H1 (cell line): Measurements from ENCODE around the gene IARS2. TPM values are rescaled to one million over a fixed set of nuclear protein-coding genes. Genes with fewer than 3 reads are reported as not detected.

Experiments
- CTCF ChIA-PET: fragments of 300-600 bp; sonication (Branson Sonifier 250); formaldehyde crosslinking; loops from one replicate; lab custom pipeline; 2021; ENCODE audit not compliant: partially characterized antibody; lab: Charles Lee
- POLR2A ChIA-PET: fragments of 300-600 bp; sonication (Branson Sonifier 250); formaldehyde crosslinking; loops from one replicate; lab custom pipeline; 2021; ENCODE audit warnings: inconsistent platforms; ENCODE audit not compliant: partially characterized antibody; lab: Charles Lee
- DNase-seq, 2 experiments: peaks; one replicate each; pipeline versions ENCODE4 v3.0.0 to v3.0.0-alpha.2; 2010 to 2022; ENCODE audit warnings: low spot score in 2 of 2, low read depth in 1 of 2, mixed read lengths in 1 of 2
- FAIRE-seq: peaks from 2 replicates; lab custom pipeline; 2011; peaks lifted over from hg19 to GRCh38; lab: Jason Lieb, UNC
- H2AFZ ChIP-seq: 2 replicates; pipeline ENCODE4 v1.8.1; 2012; ENCODE audit warnings: low read length, inconsistent platforms
- H2AK5ac ChIP-seq: 2 replicates; pipeline ENCODE4 v1.6.1; 2013; ENCODE audit warnings: low read depth, low read length
- H2BK120ac ChIP-seq: replicated peaks from 2 replicates; pipeline ENCODE3; 2013; ENCODE audit warnings: low read depth, low read length, inconsistent platforms
- H2BK12ac ChIP-seq: 2 replicates; pipeline ENCODE4 v1.6.1; 2013; ENCODE audit warnings: low read depth, low read length
- H2BK15ac ChIP-seq: 2 replicates; pipeline ENCODE4 v1.6.1; 2013; ENCODE audit warnings: low read length
- H2BK20ac ChIP-seq: 2 replicates; pipeline ENCODE4 v1.6.1; 2013; ENCODE audit warnings: low read length
- H2BK5ac ChIP-seq: 2 replicates; pipeline ENCODE4 v1.6.1; 2013; ENCODE audit warnings: low read depth, low read length
- H3K14ac ChIP-seq: 2 replicates; pipeline ENCODE4 v1.6.1; 2013; ENCODE audit warnings: inconsistent platforms; ENCODE audit not compliant: insufficient read length
- H3K18ac ChIP-seq: 2 replicates; pipeline ENCODE4 v1.6.1; 2013; ENCODE audit warnings: low read length; ENCODE audit errors: extremely low read depth
- H3K23ac ChIP-seq: 2 replicates; pipeline ENCODE4 v1.6.1; 2013; ENCODE audit warnings: inconsistent platforms; ENCODE audit not compliant: insufficient read length
- H3K23me2 ChIP-seq: 2 replicates; pipeline ENCODE4 v1.6.1; 2013; ENCODE audit warnings: low read depth, low read length
- H3K27ac ChIP-seq: 2 replicates; pipeline ENCODE4 v1.6.1; 2011; ENCODE audit warnings: low read depth, low read length, inconsistent platforms
- H3K27me3 ChIP-seq, 4 experiments: replicated peaks in 1 of 4; 1 replicate in 1 of 4; 2 replicates in 3 of 4; pipeline versions ENCODE4 v1.6.1 to v1.8.1; 2011 to 2013; ENCODE audit warnings: low read length in 3 of 4, mild to moderate bottlenecking in 3 of 4, inconsistent platforms in 2 of 4, mixed read lengths in 2 of 4, moderate library complexity in 1 of 4; ENCODE audit not compliant: control insufficient read depth in 3 of 4, insufficient read depth in 3 of 4; ENCODE audit errors: extremely low read depth in 1 of 4
- H3K36me3 ChIP-seq, 4 experiments: 2 replicates each; pipeline versions ENCODE4 v1.6.1 to v1.8.1; 2011 to 2013; ENCODE audit warnings: mild to moderate bottlenecking in 4 of 4, low read length in 3 of 4, moderate library complexity in 2 of 4, control low read depth in 1 of 4, inconsistent platforms in 1 of 4; ENCODE audit not compliant: insufficient read depth in 4 of 4, control insufficient read depth in 2 of 4
- H3K4ac ChIP-seq: replicated peaks from 2 replicates; pipeline ENCODE3; 2013; ENCODE audit warnings: low read length, low read depth, mixed read lengths, inconsistent platforms; ENCODE audit not compliant: insufficient read length
- H3K4me1 ChIP-seq, 4 experiments: replicated peaks in 1 of 4; 1 replicate in 1 of 4; 2 replicates in 3 of 4; pipeline versions ENCODE4 v1.6.1 to v1.8.1; 2011 to 2013; ENCODE audit warnings: low read length in 3 of 4, inconsistent platforms in 2 of 4, mixed read lengths in 1 of 4; ENCODE audit not compliant: insufficient read depth in 4 of 4, control insufficient read depth in 3 of 4
- H3K4me2 ChIP-seq, 2 experiments: 2 replicates each; pipeline versions ENCODE4 v1.6.1 to v1.8.1; 2011 to 2013; ENCODE audit warnings: low read depth in 2 of 2, low read length in 2 of 2, control low read depth in 1 of 2, inconsistent platforms in 1 of 2, mild to moderate bottlenecking in 1 of 2; ENCODE audit not compliant: insufficient read depth in 1 of 2
- H3K4me3 ChIP-seq, 4 experiments: fragments of 200-600, 300-600 bp in 1 of 4; sonication (generic), shearing (Covaris generic), sonication (Bioruptor Twin) in 1 of 4; 2 replicates each; pipeline versions ENCODE4 v1.5.1 to v1.8.1; 2011 to 2016; ENCODE audit warnings: low read length in 4 of 4, low read depth in 3 of 4, control low read depth in 2 of 4, inconsistent platforms in 2 of 4, mild to moderate bottlenecking in 2 of 4, mixed read lengths in 1 of 4, moderate library complexity in 1 of 4; ENCODE audit not compliant: insufficient read depth in 2 of 4; ENCODE audit errors: extremely low read depth in 1 of 4
- H3K56ac ChIP-seq: replicated peaks from 2 replicates; pipeline ENCODE3; 2013; ENCODE audit warnings: low read depth, mild to moderate bottlenecking, mixed read lengths, low read length, inconsistent platforms; ENCODE audit not compliant: insufficient read length
- H3K79me1 ChIP-seq: 2 replicates; pipeline ENCODE4 v1.6.1; 2013; ENCODE audit warnings: low read depth, low read length, control low read depth
- H3K79me2 ChIP-seq, 2 experiments: 2 replicates each; pipeline versions ENCODE4 v1.6.1 to v1.8.1; 2012 to 2013; ENCODE audit warnings: low read length in 2 of 2, mild to moderate bottlenecking in 2 of 2, inconsistent platforms in 1 of 2; ENCODE audit not compliant: insufficient read depth in 2 of 2, control insufficient read depth in 1 of 2
- H3K9ac ChIP-seq, 4 experiments: replicated peaks in 1 of 4; 1 replicate in 1 of 4; 2 replicates in 3 of 4; pipeline versions ENCODE4 v1.6.1 to v1.8.1; 2011 to 2013; ENCODE audit warnings: low read depth in 3 of 4, low read length in 3 of 4, control low read depth in 2 of 4, mild to moderate bottlenecking in 2 of 4, moderate library complexity in 2 of 4, inconsistent platforms in 1 of 4; ENCODE audit errors: extremely low read depth in 1 of 4
- H3K9me3 ChIP-seq, 2 experiments: 2 replicates each; pipeline versions ENCODE4 v1.6.1 to v1.8.1; 2012 to 2013; ENCODE audit warnings: mild to moderate bottlenecking in 2 of 2, moderate library complexity in 2 of 2, control low read depth in 1 of 2, inconsistent platforms in 1 of 2, low read depth in 1 of 2, low read length in 1 of 2, mixed read lengths in 1 of 2; ENCODE audit not compliant: insufficient read depth in 2 of 2
- H4K20me1 ChIP-seq, 2 experiments: replicated peaks in 1 of 2; 2 replicates each; pipeline versions ENCODE3 to v1.8.1; 2011 to 2013; ENCODE audit warnings: inconsistent platforms in 2 of 2, low read length in 2 of 2, mild to moderate bottlenecking in 1 of 2; ENCODE audit not compliant: insufficient read depth in 2 of 2, control insufficient read depth in 1 of 2
- H4K5ac ChIP-seq: 2 replicates; pipeline ENCODE4 v1.6.1; 2013; ENCODE audit warnings: low read length, low read depth, mixed read lengths, inconsistent platforms; ENCODE audit not compliant: insufficient read length
- H4K8ac ChIP-seq: 2 replicates; pipeline ENCODE4 v1.8.0; 2013; ENCODE audit warnings: mild to moderate bottlenecking, moderate library complexity, low read length, inconsistent platforms; ENCODE audit not compliant: insufficient read depth; ENCODE audit errors: extremely low read depth
- H4K91ac ChIP-seq: replicated peaks from 2 replicates; pipeline ENCODE3; 2013; ENCODE audit warnings: low read length, mixed read lengths, inconsistent platforms; ENCODE audit not compliant: insufficient read length
- ATF3 ChIP-seq: IDR thresholded peaks from 2 replicates; pipeline ENCODE4 v1.6.1; 2011; ENCODE audit warnings: low read depth, mild to moderate bottlenecking, low read length; ENCODE audit not compliant: insufficient read depth
- BCL11A ChIP-seq, 2 experiments: IDR thresholded peaks; one replicate each; pipeline ENCODE4 v1.6.1; 2011; ENCODE audit warnings: low read depth in 2 of 2, low read length in 2 of 2, mild to moderate bottlenecking in 2 of 2
- CTCF ChIP-seq, 3 experiments: IDR thresholded peaks; 1 replicate in 2 of 3; 2 replicates in 1 of 3; pipeline versions ENCODE4 v1.5.1 to v1.6.1; 2011; ENCODE audit warnings: low read length in 3 of 3, mild to moderate bottlenecking in 3 of 3, inconsistent platforms in 2 of 3, low read depth in 1 of 3, moderate library complexity in 1 of 3; ENCODE audit not compliant: insufficient read depth in 1 of 3; ENCODE audit errors: control extremely low read depth in 1 of 3
- JUND ChIP-seq: IDR thresholded peaks from 2 replicates; pipeline ENCODE4 v1.6.1; 2011; ENCODE audit warnings: mild to moderate bottlenecking, improper control_type of control experiment, low read length
- POLR2AphosphoS5 ChIP-seq: IDR thresholded peaks from 2 replicates; pipeline ENCODE4 v1.6.1; 2011; ENCODE audit warnings: low read depth, low read length
- RFX5 ChIP-seq: IDR thresholded peaks from 2 replicates; pipeline ENCODE4 v1.6.1; 2011; ENCODE audit warnings: low read depth, low read length, improper control_type of control experiment, borderline replicate concordance
- SIRT6 ChIP-seq: IDR thresholded peaks from one replicate; pipeline ENCODE4 v1.7.1; 2012; ENCODE audit warnings: low read length, inconsistent platforms
- SIX5 ChIP-seq: IDR thresholded peaks from 2 replicates; pipeline ENCODE4 v1.6.1; 2011; ENCODE audit warnings: mild to moderate bottlenecking, low read depth, low read length
- SP2 ChIP-seq: IDR thresholded peaks from 2 replicates; pipeline ENCODE4 v1.6.1; 2012; ENCODE audit warnings: mild to moderate bottlenecking, low read length, inconsistent platforms
- SUZ12 ChIP-seq: fragments of 200-600 bp; sonication (generic); IDR thresholded peaks from 2 replicates; pipeline ENCODE4 v1.6.1; 2012; ENCODE audit warnings: mild to moderate bottlenecking, inconsistent platforms, low read length, moderate library complexity, mixed read lengths
- TCF12 ChIP-seq: IDR thresholded peaks from 2 replicates; pipeline ENCODE4 v1.6.1; 2011; ENCODE audit warnings: low read depth, mild to moderate bottlenecking, low read length
- polyA plus RNA-seq, 7 experiments: library from polyadenylated mRNA; depleted of rRNA in 3 of 7; stranded (reverse) in 5 of 7; unstranded in 2 of 7; fragments of >200 nt in 5 of 7; fragments of 200-250 nt in 2 of 7; gene quantifications; 1 replicate in 5 of 7; 2 replicates in 1 of 7; 4 replicates in 1 of 7; pipeline versions ENCODE4 v1.2.1 to v1.2.3, GENCODE V29; 2011 to 2013; ENCODE audit warnings: missing spikeins in 2 of 7, mixed read lengths in 2 of 7
- total RNA-seq: library from RNA; stranded (reverse); fragmentation: NEBNext Ultra II Directional; extraction: Animal tissue kit (Norgen Biotek cat#: 25700); gene quantifications from 2 replicates; pipeline ENCODE4 v1.2.1, GENCODE V29; 2021

The IARS2 gene
- total and polyA plus RNA-seq, 2 of the 8 experiments (the other 6 are each of a cell fraction or from before 2014, with no cell fraction given): 15.0 to 69.8 TPM

GRCh38 chr1:220195701-220196100, 101.8 kb downstream of the IARS2 start:
- Histone ChIP-seq H3K27me3 (no peaks in the 10 kb centered on the region), H2BK5ac (no peak overlapping the region), H3K23me2 (0 out of 2 replicates have a peak, but pooled peaks cover 3% of the 10 kb centered on the region), H4K20me1 (no peaks in the 10 kb centered on the region), H2BK15ac (no peak overlapping the region), H3K9me3 (no peaks in the 10 kb centered on the region), H3K79me1 (no peaks in the 10 kb centered on the region; the same call in 1 of the 2 replicates), H3K14ac (no peak overlapping the region), H3K9ac (no peak overlapping the region), H2AFZ (no peak overlapping the region), H4K5ac (no peak overlapping the region), H3K36me3 (peaks cover 6 to 61% (median 26%) of the 10 kb centered on the region in 4 experiments; a peak in 7 of 8 replicates), H3K23ac (no peak overlapping the region), H4K8ac (no peak overlapping the region), H4K91ac (no peak overlapping the region), H3K4ac (no peak overlapping the region), H3K18ac (no peak overlapping the region), H3K4me3 (no peak overlapping the region), H3K27ac (no peak overlapping the region), H2BK120ac (no peak overlapping the region), H3K79me2 (no peaks in the 10 kb centered on the region), H3K4me1 (no peaks in the 10 kb centered on the region), H3K4me2 (no peak overlapping the region), H2AK5ac (no peak overlapping the region), H2BK20ac (no peak overlapping the region), H3K56ac (no peak overlapping the region), H2BK12ac (no peak overlapping the region)
- FAIRE-seq: no peak
- ChIA-PET POLR2A (no interaction called here), CTCF (interaction anchor here (1.0 to 1.9 kb wide), 7 partner anchors 8 to 85 kb away, joined by 3 to 5 read pairs (median 4); no protein-coding TSS in a partner anchor)
- no peak for DNase-seq
- TF ChIP-seq ATF3: no peak
- TF ChIP-seq SUZ12: no peak
- TF ChIP-seq JUND: no peak
- no peak for TF ChIP-seq SP2
- TF ChIP-seq SIX5: no peak
- TF ChIP-seq POLR2AphosphoS5: no peak
- TF ChIP-seq TCF12: no peak
- TF ChIP-seq RFX5: no peak
- no peak for TF ChIP-seq CTCF (IDR thresholded peaks at IDR 0.05; ENCODE audit: control extremely low read depth in 1 of 3, insufficient read depth in 1 of 3, low read depth in 1 of 3, low read length in 3 of 3)
- no peak for TF ChIP-seq SIRT6
- no peak for TF ChIP-seq BCL11A (IDR thresholded peaks at IDR 0.05; ENCODE audit: low read depth in 2 of 2, low read length in 2 of 2)
